MM.1S (cell line): Measurements from ENCODE around the gene NUDT11.

Experiments used
- DNase-seq: peaks from one replicate; pipeline ENCODE4 v3.0.0-alpha.2; 2015
- H2AFZ ChIP-seq: fragments of 300-600 bp; sonication (generic); 2 replicates; pipeline ENCODE4 v1.6.0; 2016; ENCODE audit warnings: antibody characterized with exemption, low read length
- H3F3A ChIP-seq: fragments of 300-600 bp; sonication (generic); 2 replicates; pipeline ENCODE4 v1.6.1; 2016; ENCODE audit warnings: mild to moderate bottlenecking, antibody characterized with exemption, low read length, moderate library complexity, mixed read lengths; ENCODE audit not compliant: insufficient read depth
- H3K27ac ChIP-seq: fragments of 300-600 bp; sonication (generic); 2 replicates; pipeline ENCODE4 v1.5.1; 2016; ENCODE audit warnings: mild to moderate bottlenecking, low read length
- H3K27me3 ChIP-seq: fragments of 300-600 bp; sonication (generic); replicated peaks from 2 replicates; pipeline ENCODE4 v1.6.0; 2016; ENCODE audit warnings: low read length; ENCODE audit not compliant: insufficient read depth
- H3K36me3 ChIP-seq: fragments of 300-600 bp; sonication (generic); replicated peaks from 2 replicates; pipeline ENCODE4 v1.6.1; 2016; ENCODE audit warnings: mild to moderate bottlenecking, low read length, mixed read lengths; ENCODE audit not compliant: insufficient read depth
- H3K4me1 ChIP-seq: fragments of 300-600 bp; sonication (generic); 2 replicates; pipeline ENCODE4 v1.6.1; 2016; ENCODE audit warnings: low read length, mixed read lengths
- H3K4me2 ChIP-seq: fragments of 300-600 bp; sonication (generic); 2 replicates; pipeline ENCODE4 v1.6.0; 2016; ENCODE audit warnings: low read depth, low read length
- H3K4me3 ChIP-seq: fragments of 300-600 bp; sonication (generic); 2 replicates; pipeline ENCODE4 v1.5.1; 2016; ENCODE audit warnings: low read length, mixed read lengths
- H3K79me2 ChIP-seq: fragments of 300-600 bp; sonication (generic); 2 replicates; pipeline ENCODE4 v1.6.1; 2016; ENCODE audit warnings: mixed run types, low read length, mixed read lengths
- H3K9ac ChIP-seq: fragments of 300-600 bp; sonication (generic); 2 replicates; pipeline ENCODE4 v1.6.1; 2016; ENCODE audit warnings: low read length, mixed read lengths
- H3K9me2 ChIP-seq: fragments of 300-600 bp; sonication (generic); replicated peaks from 2 replicates; pipeline ENCODE4 v1.6.1; 2016; ENCODE audit warnings: mild to moderate bottlenecking, low read length, mixed read lengths; ENCODE audit not compliant: insufficient read depth
- H3K9me3 ChIP-seq: fragments of 300-600 bp; sonication (generic); replicated peaks from 2 replicates; pipeline ENCODE4 v1.6.1; 2016; ENCODE audit warnings: mild to moderate bottlenecking, low read length, mixed read lengths; ENCODE audit not compliant: insufficient read depth
- H4K20me1 ChIP-seq: fragments of 300-600 bp; sonication (generic); 2 replicates; pipeline ENCODE4 v1.6.1; 2016; ENCODE audit warnings: mild to moderate bottlenecking, low read length, moderate library complexity, mixed read lengths; ENCODE audit not compliant: insufficient read depth
- CTCF ChIP-seq: fragments of 300-600 bp; sonication (generic); IDR thresholded peaks from 2 replicates; pipeline ENCODE4 v1.5.1; 2016; ENCODE audit warnings: antibody characterized with exemption, low read length, mixed read lengths
- EZH2 ChIP-seq: fragments of 300-600 bp; sonication (generic); optimal IDR thresholded peaks from 2 replicates; pipeline ENCODE3; 2017; ENCODE audit warnings: low read depth, mild to moderate bottlenecking, antibody characterized with exemption, low read length, mixed read lengths
- EZH2phosphoT487 ChIP-seq: fragments of 300-600 bp; sonication (generic); IDR thresholded peaks from 2 replicates; pipeline ENCODE4 v1.6.1; 2018; ENCODE audit warnings: antibody characterized with exemption, low read length

NUDT11 gene

DNA sequence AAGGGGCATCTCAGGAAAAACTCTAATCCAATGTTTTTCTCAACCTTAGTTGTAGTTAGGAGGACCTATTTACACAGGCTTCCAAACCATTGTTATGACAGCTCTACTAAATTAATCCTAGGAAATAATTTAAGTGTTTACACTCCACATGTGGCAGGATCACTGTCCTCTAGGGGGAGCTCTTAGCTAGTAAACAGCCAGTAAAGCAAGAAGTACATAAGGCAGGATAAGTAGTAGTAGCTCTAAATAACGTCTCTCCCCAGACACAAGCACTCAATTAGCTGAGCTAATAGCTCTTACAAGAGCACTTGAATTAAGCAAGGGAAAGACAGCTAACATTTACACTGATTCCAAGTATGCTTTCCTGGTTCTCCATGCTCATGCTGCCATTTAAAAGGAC is 37.3 kb downstream of the NUDT11 start:
- Histone ChIP-seq H4K20me1 (no peaks in the 10 kb centered on the region), H3K9me3 (no peaks in the 10 kb centered on the region), H3K4me3 (no peak overlapping the region), H3K9me2 (no peaks in the 10 kb centered on the region), H3K27ac (no peak overlapping the region), H2AFZ (no peak overlapping the region), H3K27me3 (no peaks in the 10 kb centered on the region), H3K9ac (no peak overlapping the region), H3K36me3 (no peaks in the 10 kb centered on the region), H3K4me1 (no peaks in the 10 kb centered on the region), H3F3A (no peaks in the 10 kb centered on the region), H3K79me2 (no peaks in the 10 kb centered on the region), H3K4me2 (no peak overlapping the region)
- TF ChIP-seq EZH2: no peak
- TF ChIP-seq CTCF: peak; percentile 53
- peak; percentile 55 for DNase-seq

DNA sequence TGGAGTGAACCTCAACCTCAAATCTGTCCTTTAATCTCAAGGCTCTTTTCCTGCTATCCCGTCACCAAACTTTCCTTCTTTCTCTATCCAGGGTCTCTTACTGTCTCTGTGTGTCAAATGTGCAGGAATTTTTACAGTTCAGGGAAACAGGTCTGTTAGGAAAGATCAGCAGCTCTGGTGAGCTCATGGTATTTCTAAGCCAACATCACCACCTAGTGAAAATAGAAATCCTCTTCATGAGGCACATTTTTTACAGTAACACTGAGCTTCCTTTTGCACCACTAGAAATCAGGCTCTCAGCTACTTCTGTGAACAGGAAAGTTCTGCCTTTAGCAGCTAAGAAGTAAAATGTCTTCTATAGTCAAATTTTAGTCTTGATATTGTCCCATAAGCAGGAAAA is 39.6 kb downstream of the NUDT11 start:
- H3F3A ChIP-seq: no peaks in the 10 kb centered on the region
- H3K36me3 ChIP-seq: no peaks in the 10 kb centered on the region
- no peaks in the 10 kb centered on the region for H3K27me3 ChIP-seq
- no peak for DNase-seq
- no peaks in the 10 kb centered on the region for H3K79me2 ChIP-seq
- H3K9me2 ChIP-seq: no peaks in the 10 kb centered on the region
- H3K9ac ChIP-seq: no peak overlapping the region
- TF ChIP-seq EZH2phosphoT487: no peak
- no peak for TF ChIP-seq CTCF
- TF ChIP-seq EZH2: no peak
- no peaks in the 10 kb centered on the region for H4K20me1 ChIP-seq
- no peak overlapping the region for H3K4me3 ChIP-seq
- H3K4me1 ChIP-seq: no peaks in the 10 kb centered on the region
- no peak overlapping the region for H3K4me2 ChIP-seq
- no peak overlapping the region for H2AFZ ChIP-seq
- no peaks in the 10 kb centered on the region for H3K9me3 ChIP-seq
- no peak overlapping the region for H3K27ac ChIP-seq

GRCh38 chrX:51456246-51456645 is 40.1 kb downstream of the NUDT11 start:
- no peak overlapping the region for H3K27ac ChIP-seq
- H2AFZ ChIP-seq: no peak overlapping the region
- no peaks in the 10 kb centered on the region for H3K4me1 ChIP-seq
- no peaks in the 10 kb centered on the region for H3K36me3 ChIP-seq
- no peak overlapping the region for H3K4me3 ChIP-seq
- H3K9me2 ChIP-seq: no peaks in the 10 kb centered on the region
- H3K4me2 ChIP-seq: no peak overlapping the region
- no peak overlapping the region for H3K9ac ChIP-seq
- TF ChIP-seq EZH2 (no peak), EZH2phosphoT487 (no peak), CTCF (no peak)
- no peaks in the 10 kb centered on the region for H3F3A ChIP-seq
- no peak for DNase-seq
- no peaks in the 10 kb centered on the region for H3K9me3 ChIP-seq
- no peaks in the 10 kb centered on the region for H3K79me2 ChIP-seq
- no peaks in the 10 kb centered on the region for H3K27me3 ChIP-seq
- H4K20me1 ChIP-seq: no peaks in the 10 kb centered on the region

- Histone ChIP-seq H3K4me1 (no peaks in the 10 kb centered on the region), H2AFZ (no peak overlapping the region), H3K4me2 (no peak overlapping the region), H3K9me2 (no peaks in the 10 kb centered on the region), H3K36me3 (no peaks in the 10 kb centered on the region), H3K27me3 (no peaks in the 10 kb centered on the region), H3K79me2 (no peaks in the 10 kb centered on the region), H3F3A (no peaks in the 10 kb centered on the region), H3K27ac (no peak overlapping the region), H3K4me3 (no peak overlapping the region), H3K9me3 (no peaks in the 10 kb centered on the region), H4K20me1 (no peaks in the 10 kb centered on the region), H3K9ac (no peak overlapping the region)
- TF ChIP-seq EZH2 (no peak), EZH2phosphoT487 (no peak), CTCF (no peak)
- DNase-seq: no peak
Observed at GRCh38 chrX:51440365-51440764, 56.0 kb downstream of the NUDT11 start.
